BJ (cell line): ENCODE data around the gene NAV2. TPM values are rescaled to one million over a fixed set of nuclear protein-coding genes. Genes with fewer than 3 reads are reported as not detected.

ENCODE experiments used
- CTCF ChIA-PET: fragments of 350-600 bp; formaldehyde crosslinking; extraction: SDS; loops from one replicate; lab custom pipeline; 2021; ENCODE audit warnings: antibody characterized with exemption, inconsistent platforms; lab: Yijun Ruan, JAX
- POLR2A ChIA-PET: fragments of 300-600 bp; sonication (Branson Sonifier 250); formaldehyde crosslinking; extraction: SDS; loops from one replicate; lab custom pipeline; 2021; ENCODE audit warnings: antibody characterized with exemption; lab: Charles Lee
- DNase-seq: peaks from one replicate; pipeline ENCODE4 v3.0.0-alpha.2; 2011; ENCODE audit warnings: low read depth
- H3K27me3 ChIP-seq: 2 replicates; pipeline ENCODE4 v1.6.0; 2011; ENCODE audit warnings: low read length; ENCODE audit not compliant: control insufficient read depth, insufficient read depth
- H3K36me3 ChIP-seq: 2 replicates; pipeline ENCODE4 v1.5.1; 2011; ENCODE audit warnings: low read length; ENCODE audit not compliant: control insufficient read depth, insufficient read depth
- H3K4me3 ChIP-seq: 2 replicates; pipeline ENCODE4 v1.5.1; 2011; ENCODE audit warnings: low read depth, mild to moderate bottlenecking, control low read depth, low read length
- CTCF ChIP-seq: IDR thresholded peaks from 2 replicates; pipeline ENCODE4 v1.5.1; 2011; ENCODE audit warnings: low read depth, mild to moderate bottlenecking, control low read depth, inconsistent platforms, low read length, moderate library complexity; ENCODE audit not compliant: insufficient read depth
- polyA plus RNA-seq: library from polyadenylated mRNA; depleted of rRNA; stranded (reverse); fragments of >200 nt; gene quantifications from 2 replicates; pipeline ENCODE4 v1.2.3, GENCODE V29; 2011

The NAV2 gene
- polyA plus RNA-seq, 1 experiment, result 6.1 TPM

GRCh38 chr11:19935507-19935906, 222.9 kb downstream of the NAV2 start:
- H3K4me3 ChIP-seq, result no peak overlapping the region
- no peaks in the 10 kb centered on the region for H3K27me3 ChIP-seq
- POLR2A ChIA-PET, result interaction anchor here (0.5 kb wide), 1 partner anchor 264 kb away, joined by 12 read pairs; no protein-coding TSS in a partner anchor
- DNase-seq, result peak; percentile 76
- peaks cover 5% of the 10 kb centered on the region for H3K36me3 ChIP-seq
- TF ChIP-seq CTCF, result no peak
- CTCF ChIA-PET, result interaction anchor here (0.6 to 3.5 kb wide), 15 partner anchors 10 to 527 kb away, joined by 3 to 20 read pairs (median 4); partner anchors contain the start of gene HTATIP2

- Histone ChIP-seq H3K27me3 (no peaks in the 10 kb centered on the region), H3K36me3 (peaks cover 5% of the 10 kb centered on the region), H3K4me3 (no peak overlapping the region)
- no peak for DNase-seq
- CTCF ChIA-PET, result interaction anchor here (0.9 to 3.5 kb wide), 6 partner anchors 9 to 373 kb away, joined by 3 to 20 read pairs (median 10); no protein-coding TSS in a partner anchor
- TF ChIP-seq CTCF, result no peak
- POLR2A ChIA-PET, result no interaction called here
These were observed 223.8 kb downstream of the NAV2 start for GRCh38 chr11:19936461-19936860.

GRCh38 chr11:19938169-19938856, 225.7 kb downstream of the NAV2 start:
- no peak overlapping the region for H3K4me3 ChIP-seq
- POLR2A ChIA-PET, result no interaction called here
- peaks cover 8% of the 10 kb centered on the region for H3K36me3 ChIP-seq
- peak; percentile 77 for TF ChIP-seq CTCF
- CTCF ChIA-PET, result interaction anchor here (0.5 to 3.2 kb wide), 8 partner anchors 11 to 789 kb away, joined by 3 to 13 read pairs (median 5); no protein-coding TSS in a partner anchor
- H3K27me3 ChIP-seq, result no peaks in the 10 kb centered on the region
- DNase-seq, result no peak

- Histone ChIP-seq H3K4me3 (no peak overlapping the region), H3K27me3 (no peaks in the 10 kb centered on the region), H3K36me3 (peaks cover 7% of the 10 kb centered on the region)
- DNase-seq, result no peak
- TF ChIP-seq CTCF, result no peak
- ChIA-PET CTCF (interaction anchor here (0.9 to 4.5 kb wide), 8 partner anchors 11 to 415 kb away, joined by 3 to 19 read pairs (median 5); no protein-coding TSS in a partner anchor), POLR2A (no interaction called here)
These were observed 226.2 kb downstream of the NAV2 start for GRCh38 chr11:19938866-19939265.

GRCh38 chr11:19939415-19939929, 226.8 kb downstream of the NAV2 start:
- Histone ChIP-seq H3K27me3 (no peaks in the 10 kb centered on the region), H3K36me3 (peaks cover 4% of the 10 kb centered on the region; the same call in 1 of the 2 replicates), H3K4me3 (no peak overlapping the region)
- DNase-seq, result no peak
- CTCF ChIA-PET, result interaction anchor here (0.8 to 4.5 kb wide), 10 partner anchors 11 to 415 kb away, joined by 3 to 19 read pairs (median 5); no protein-coding TSS in a partner anchor
- POLR2A ChIA-PET, result no interaction called here
- TF ChIP-seq CTCF, result no peak
